Erythroblast (primary cell): ENCODE results near the gene UTP14C.
"Not testable (repeated sequence)": the region's sequence is repeated elsewhere in the genome, so short reads cannot be mapped to it uniquely, and the experiment has no call there.

Experiments used
- GATA1 ChIP-seq: IDR thresholded peaks from 2 replicates; pipeline ENCODE4 v1.6.1; 2011; ENCODE audit warnings: low read depth, mild to moderate bottlenecking, control low read depth, low read length, moderate library complexity
- POLR2A ChIP-seq: IDR thresholded peaks from 2 replicates; pipeline ENCODE4 v1.6.1; 2011; ENCODE audit warnings: mild to moderate bottlenecking, low read length

GRCh38 chr13:52030401-52030800 lies 5.9 kb downstream of the UTP14C start:
- not testable (repeated sequence) for TF ChIP-seq POLR2A, GATA1
